Liver (tissue), 9 donors: ENCODE measurements around the gene ZFP36L2. TPM values are rescaled to one million over a fixed set of nuclear protein-coding genes. Genes with fewer than 3 reads are reported as not detected.

Source experiments
- DNase-seq: peaks from one replicate; pipeline ENCODE4 v3.0.0-alpha.2; 2017; ENCODE audit warnings: low spot score
- H3K27ac ChIP-seq, 2 donors: one replicate each; pipeline ENCODE4 v1.7.0; 2013; ENCODE audit warnings: inconsistent platforms in 2 of 2, low read length in 2 of 2, control low read depth in 1 of 2, low read depth in 1 of 2, mild to moderate bottlenecking in 1 of 2
- H3K27me3 ChIP-seq, 4 donors: one replicate each; pipeline versions ENCODE4 v1.6.1 to v1.7.0; 2013; ENCODE audit warnings: low read length in 3 of 4, inconsistent platforms in 1 of 4, mild to moderate bottlenecking in 1 of 4, moderate library complexity in 1 of 4; ENCODE audit not compliant: control insufficient read depth in 4 of 4, insufficient read depth in 4 of 4
- H3K36me3 ChIP-seq, 4 donors: one replicate each; pipeline versions ENCODE4 v1.6.1 to v1.7.0; 2013; ENCODE audit warnings: low read length in 3 of 4, mild to moderate bottlenecking in 3 of 4, low read depth in 1 of 4, moderate library complexity in 1 of 4; ENCODE audit not compliant: control insufficient read depth in 4 of 4, insufficient read depth in 3 of 4
- H3K4me1 ChIP-seq, 4 donors: one replicate each; pipeline versions ENCODE4 v1.6.1 to v1.7.0; 2013; ENCODE audit warnings: low read length in 3 of 4, mild to moderate bottlenecking in 3 of 4, moderate library complexity in 1 of 4; ENCODE audit not compliant: control insufficient read depth in 4 of 4, insufficient read depth in 4 of 4
- H3K4me3 ChIP-seq, 3 donors: one replicate each; pipeline versions ENCODE4 v1.6.1 to v1.7.0; 2013; ENCODE audit warnings: low read length in 3 of 3, control low read depth in 1 of 3, low read depth in 1 of 3, mild to moderate bottlenecking in 1 of 3
- H3K9ac ChIP-seq, 2 donors: one replicate each; pipeline ENCODE4 v1.7.0; 2013; ENCODE audit warnings: low read length in 2 of 2, mild to moderate bottlenecking in 2 of 2, moderate library complexity in 2 of 2, control low read depth in 1 of 2, low read depth in 1 of 2
- H3K9me3 ChIP-seq, 4 donors: one replicate each; pipeline versions ENCODE4 v1.6.1 to v1.7.0; 2013; ENCODE audit warnings: low read length in 3 of 4; ENCODE audit not compliant: control insufficient read depth in 4 of 4
- ATF3 ChIP-seq: IDR thresholded peaks from 2 replicates; pipeline ENCODE4 v1.6.1; 2016; ENCODE audit warnings: antibody characterized with exemption
- EGR1 ChIP-seq, 2 donors: IDR thresholded peaks; 2 replicates each; pipeline ENCODE4 v1.6.1; 2016 to 2018; ENCODE audit warnings: antibody characterized with exemption in 2 of 2, low read depth in 2 of 2
- FOXA1 ChIP-seq: IDR thresholded peaks from 2 replicates; pipeline ENCODE4 v1.6.1; 2016; ENCODE audit warnings: antibody characterized with exemption
- FOXA2 ChIP-seq: IDR thresholded peaks from 2 replicates; pipeline ENCODE4 v1.6.1; 2016; ENCODE audit warnings: antibody characterized with exemption
- GABPA ChIP-seq, 2 donors: IDR thresholded peaks in 1 of 2; conservative IDR thresholded peaks in 1 of 2; 2 replicates each; pipeline ENCODE4 v1.6.1; 2016; ENCODE audit warnings: antibody characterized with exemption in 2 of 2, mild to moderate bottlenecking in 1 of 2, moderate library complexity in 1 of 2
- HNF4A ChIP-seq, 2 donors: conservative IDR thresholded peaks; 2 replicates each; pipeline ENCODE4 v1.6.1; 2016; ENCODE audit warnings: antibody characterized with exemption in 2 of 2, mild to moderate bottlenecking in 2 of 2
- HNF4G ChIP-seq: IDR thresholded peaks from 2 replicates; pipeline ENCODE4 v1.6.1; 2016; ENCODE audit warnings: antibody characterized with exemption
- JUND ChIP-seq, 2 donors: IDR thresholded peaks; 2 replicates each; pipeline ENCODE4 v1.6.1; 2016; ENCODE audit warnings: antibody characterized with exemption in 2 of 2
- NR2F2 ChIP-seq: IDR thresholded peaks from 2 replicates; pipeline ENCODE4 v1.6.1; 2016; ENCODE audit warnings: antibody characterized with exemption
- RAD21 ChIP-seq, 2 donors: IDR thresholded peaks; 2 replicates each; pipeline ENCODE4 v1.6.1; 2016; ENCODE audit warnings: antibody characterized with exemption in 2 of 2, mild to moderate bottlenecking in 2 of 2
- RXRA ChIP-seq, 2 donors: IDR thresholded peaks; 2 replicates each; pipeline ENCODE4 v1.6.1; 2017 to 2018; ENCODE audit warnings: antibody characterized with exemption in 2 of 2, mild to moderate bottlenecking in 1 of 2
- SP1 ChIP-seq: IDR thresholded peaks from 2 replicates; pipeline ENCODE4 v1.6.1; 2018; ENCODE audit warnings: antibody characterized with exemption, mild to moderate bottlenecking
- YY1 ChIP-seq: IDR thresholded peaks from 2 replicates; pipeline ENCODE4 v1.6.1; 2016; ENCODE audit warnings: antibody characterized with exemption, mild to moderate bottlenecking
- ZBTB33 ChIP-seq: IDR thresholded peaks from 2 replicates; pipeline ENCODE4 v1.6.1; 2016; ENCODE audit warnings: antibody characterized with exemption
- WGBS: extraction: QIAGEN DNeasy Blood & Tissue Kit; methylation state at CpG from one replicate; pipeline ENCODE4 v1.1.7; 2013; 5-methylcytosine and 5-hydroxymethylcytosine counted together
- polyA plus RNA-seq, 2 donors: library from polyadenylated mRNA; stranded (reverse) in 1 of 2; unstranded in 1 of 2; fragments of 200-250 nt in 1 of 2; fragments of >200 nt in 1 of 2; fragmentation: Nextera tagmentation in 1 of 2; extraction: Ambion mirVana in 1 of 2; gene quantifications; one replicate each; pipeline versions ENCODE4 v1.2.1 to v1.2.3, GENCODE V29; 2013 to 2015
- total RNA-seq, 2 donors: library from RNA; depleted of rRNA; stranded (reverse); fragments of >200 nt; gene quantifications; one replicate each; pipeline ENCODE4 v1.2.3, GENCODE V29; 2014
- TF ChIP-seq, protein P1 (sequence below): IDR thresholded peaks from 2 replicates; pipeline ENCODE4 v1.6.1; 2016; ENCODE audit warnings: antibody characterized with exemption
- TF ChIP-seq, protein P2 (sequence below): IDR thresholded peaks from 2 replicates; pipeline ENCODE4 v1.6.1; 2016; ENCODE audit warnings: antibody characterized with exemption, mild to moderate bottlenecking
- TF ChIP-seq, protein P3 (sequence below): fragments of 150-350 bp; IDR thresholded peaks from 2 replicates; pipeline ENCODE4 v1.5.1; 2017; ENCODE audit warnings: improper control_type of control experiment, low read depth, low read length; ENCODE audit not compliant: missing input control
- donor health status: healthy.
- donor health status: healthy.
- donor health status: healthy.
- donor health status: healthy.
- donor health status: healthy.

The ZFP36L2 gene
- total and polyA plus RNA-seq, 4 donors, result 10.3 to 26.8 (median 18.9) TPM

DNA sequence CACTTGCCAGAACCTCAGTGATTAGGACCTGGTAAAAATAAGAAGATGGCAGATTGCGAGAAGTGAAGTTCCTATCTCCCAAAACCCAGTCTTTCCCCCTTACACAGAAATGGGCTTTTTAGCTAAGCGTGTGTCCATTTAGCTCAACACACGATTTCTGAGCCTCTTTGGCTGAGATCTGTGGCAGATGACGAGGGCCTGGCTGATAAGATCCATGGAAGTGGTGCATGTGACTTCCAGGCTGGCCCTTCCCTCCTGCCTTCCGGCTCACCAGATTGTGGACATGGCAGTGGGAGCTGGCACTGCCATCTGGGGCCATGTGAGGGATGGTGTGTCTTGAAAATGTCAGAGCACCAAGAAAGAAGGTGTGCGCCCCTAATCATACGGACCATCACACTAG, 41.0 kb upstream of the ZFP36L2 start:
- no peak for DNase-seq
- Histone ChIP-seq H3K36me3 (peaks cover 0 to 5% (median 0%) of the 10 kb centered on the region in 4 donors), H3K27me3 (no peaks in the 10 kb centered on the region), H3K9me3 (no peaks in the 10 kb centered on the region), H3K9ac (no peak overlapping the region), H3K4me3 (no peak overlapping the region), H3K27ac (no peak overlapping the region), H3K4me1 (peaks cover 0 to 4% (median 0%) of the 10 kb centered on the region in 4 donors)
- TF ChIP-seq, protein P1, sequence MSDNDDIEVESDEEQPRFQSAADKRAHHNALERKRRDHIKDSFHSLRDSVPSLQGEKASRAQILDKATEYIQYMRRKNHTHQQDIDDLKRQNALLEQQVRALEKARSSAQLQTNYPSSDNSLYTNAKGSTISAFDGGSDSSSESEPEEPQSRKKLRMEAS, result no peak
- no peak for TF ChIP-seq SP1
- TF ChIP-seq EGR1 (IDR thresholded peaks at IDR 0.05; ENCODE audit: low read depth in 2 of 2), result no peak
- TF ChIP-seq RXRA (IDR thresholded peaks at IDR 0.05), result no peak
- TF ChIP-seq FOXA2, result no peak
- TF ChIP-seq GABPA (IDR thresholded peaks at IDR 0.05 in 1 of 2, conservative IDR thresholded peaks at IDR 0.05 in 1 of 2), result no peak
- no peak for TF ChIP-seq FOXA1
- TF ChIP-seq, protein P2, sequence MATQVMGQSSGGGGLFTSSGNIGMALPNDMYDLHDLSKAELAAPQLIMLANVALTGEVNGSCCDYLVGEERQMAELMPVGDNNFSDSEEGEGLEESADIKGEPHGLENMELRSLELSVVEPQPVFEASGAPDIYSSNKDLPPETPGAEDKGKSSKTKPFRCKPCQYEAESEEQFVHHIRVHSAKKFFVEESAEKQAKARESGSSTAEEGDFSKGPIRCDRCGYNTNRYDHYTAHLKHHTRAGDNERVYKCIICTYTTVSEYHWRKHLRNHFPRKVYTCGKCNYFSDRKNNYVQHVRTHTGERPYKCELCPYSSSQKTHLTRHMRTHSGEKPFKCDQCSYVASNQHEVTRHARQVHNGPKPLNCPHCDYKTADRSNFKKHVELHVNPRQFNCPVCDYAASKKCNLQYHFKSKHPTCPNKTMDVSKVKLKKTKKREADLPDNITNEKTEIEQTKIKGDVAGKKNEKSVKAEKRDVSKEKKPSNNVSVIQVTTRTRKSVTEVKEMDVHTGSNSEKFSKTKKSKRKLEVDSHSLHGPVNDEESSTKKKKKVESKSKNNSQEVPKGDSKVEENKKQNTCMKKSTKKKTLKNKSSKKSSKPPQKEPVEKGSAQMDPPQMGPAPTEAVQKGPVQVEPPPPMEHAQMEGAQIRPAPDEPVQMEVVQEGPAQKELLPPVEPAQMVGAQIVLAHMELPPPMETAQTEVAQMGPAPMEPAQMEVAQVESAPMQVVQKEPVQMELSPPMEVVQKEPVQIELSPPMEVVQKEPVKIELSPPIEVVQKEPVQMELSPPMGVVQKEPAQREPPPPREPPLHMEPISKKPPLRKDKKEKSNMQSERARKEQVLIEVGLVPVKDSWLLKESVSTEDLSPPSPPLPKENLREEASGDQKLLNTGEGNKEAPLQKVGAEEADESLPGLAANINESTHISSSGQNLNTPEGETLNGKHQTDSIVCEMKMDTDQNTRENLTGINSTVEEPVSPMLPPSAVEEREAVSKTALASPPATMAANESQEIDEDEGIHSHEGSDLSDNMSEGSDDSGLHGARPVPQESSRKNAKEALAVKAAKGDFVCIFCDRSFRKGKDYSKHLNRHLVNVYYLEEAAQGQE, result no peak
- TF ChIP-seq NR2F2, result no peak
- TF ChIP-seq ZBTB33, result no peak
- WGBS, result 90% methylated on average over 7 of the region's 7 CpGs

DNA sequence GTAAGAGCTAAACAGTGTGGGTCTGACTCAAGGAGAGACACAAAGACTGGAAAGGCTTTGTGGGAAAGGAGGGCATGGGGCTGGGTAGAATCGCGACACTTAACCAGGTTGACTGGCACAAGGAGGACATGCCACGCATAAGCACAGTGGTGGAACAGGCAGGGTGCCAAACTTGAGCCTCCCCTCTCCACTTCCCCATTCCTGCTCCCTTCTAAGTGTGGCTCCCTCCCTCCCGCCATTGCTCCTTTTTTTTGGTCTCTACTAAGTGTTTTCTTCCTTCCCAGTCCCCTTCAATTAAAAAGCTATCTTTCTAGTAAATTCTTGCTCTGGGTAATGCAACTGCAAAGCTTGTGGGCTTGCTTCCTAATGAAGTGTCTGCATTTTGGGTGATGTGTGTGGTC, 40.3 kb upstream of the ZFP36L2 start:
- Histone ChIP-seq H3K4me1 (peaks cover 0 to 4% (median 0%) of the 10 kb centered on the region in 4 donors), H3K27ac (no peak overlapping the region), H3K36me3 (peaks cover 0 to 5% (median 0%) of the 10 kb centered on the region in 4 donors), H3K9ac (no peak overlapping the region), H3K9me3 (no peaks in the 10 kb centered on the region), H3K4me3 (no peak overlapping the region), H3K27me3 (no peaks in the 10 kb centered on the region)
- no peak for DNase-seq
- no peak for TF ChIP-seq JUND (IDR thresholded peaks at IDR 0.05)
- TF ChIP-seq HNF4G, result no peak
- no peak for TF ChIP-seq HNF4A (conservative IDR thresholded peaks at IDR 0.05)
- no peak for TF ChIP-seq FOXA1
- WGBS, result 82% methylated on average over 4 of the region's 4 CpGs

GRCh38 chr2:43265421-43265820, 39.0 kb upstream of the ZFP36L2 start:
- Histone ChIP-seq H3K9me3 (no peaks in the 10 kb centered on the region), H3K27ac (no peak overlapping the region), H3K36me3 (peaks cover 0 to 1% (median 0%) of the 10 kb centered on the region in 4 donors), H3K9ac (no peak overlapping the region), H3K4me1 (peaks cover 0 to 4% (median 0%) of the 10 kb centered on the region in 4 donors), H3K27me3 (no peaks in the 10 kb centered on the region), H3K4me3 (no peak overlapping the region)
- no peak for DNase-seq
- WGBS, result 85% methylated on average over 9 of the region's 9 CpGs
- TF ChIP-seq GABPA (IDR thresholded peaks at IDR 0.05 in 1 of 2, conservative IDR thresholded peaks at IDR 0.05 in 1 of 2) (no peak), YY1 (no peak), ZBTB33 (no peak), NR2F2 (no peak), HNF4A (conservative IDR thresholded peaks at IDR 0.05) (no peak), ATF3 (no peak), FOXA1 (no peak), RAD21 (IDR thresholded peaks at IDR 0.05) (no peak), SP1 (no peak), FOXA2 (no peak)
- TF ChIP-seq, protein P3, sequence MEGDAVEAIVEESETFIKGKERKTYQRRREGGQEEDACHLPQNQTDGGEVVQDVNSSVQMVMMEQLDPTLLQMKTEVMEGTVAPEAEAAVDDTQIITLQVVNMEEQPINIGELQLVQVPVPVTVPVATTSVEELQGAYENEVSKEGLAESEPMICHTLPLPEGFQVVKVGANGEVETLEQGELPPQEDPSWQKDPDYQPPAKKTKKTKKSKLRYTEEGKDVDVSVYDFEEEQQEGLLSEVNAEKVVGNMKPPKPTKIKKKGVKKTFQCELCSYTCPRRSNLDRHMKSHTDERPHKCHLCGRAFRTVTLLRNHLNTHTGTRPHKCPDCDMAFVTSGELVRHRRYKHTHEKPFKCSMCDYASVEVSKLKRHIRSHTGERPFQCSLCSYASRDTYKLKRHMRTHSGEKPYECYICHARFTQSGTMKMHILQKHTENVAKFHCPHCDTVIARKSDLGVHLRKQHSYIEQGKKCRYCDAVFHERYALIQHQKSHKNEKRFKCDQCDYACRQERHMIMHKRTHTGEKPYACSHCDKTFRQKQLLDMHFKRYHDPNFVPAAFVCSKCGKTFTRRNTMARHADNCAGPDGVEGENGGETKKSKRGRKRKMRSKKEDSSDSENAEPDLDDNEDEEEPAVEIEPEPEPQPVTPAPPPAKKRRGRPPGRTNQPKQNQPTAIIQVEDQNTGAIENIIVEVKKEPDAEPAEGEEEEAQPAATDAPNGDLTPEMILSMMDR, result no peak
